GM12878 (cell line): ENCODE results near the gene RGS19. TPM values are rescaled to one million over a fixed set of nuclear protein-coding genes. Genes with fewer than 3 reads are reported as not detected.

Source experiments
- ATAC-seq: fragments of 200-7000 bp; cut with Tn5 transposase; 3 replicates; pipeline ENCODE4 v1.9.1; 2020; ENCODE audit warnings: mild to moderate bottlenecking, moderate library complexity
- BruUV-seq: library from RNA; stranded (reverse); fragments of 400-500 nt; replicated peaks from 2 replicates; lab custom pipeline; 2021; lab: Mats Ljungman, UMichigan
- CTCF ChIA-PET: fragments of 300-600 bp; sonication (Branson Sonifier 250); formaldehyde crosslinking; extraction: SDS; loops from one replicate; lab custom pipeline; 2021; ENCODE audit warnings: inconsistent platforms; lab: Yijun Ruan, JAX
- POLR2A ChIA-PET: fragments of 350-600 bp; formaldehyde crosslinking; extraction: SDS; loops from one replicate; lab custom pipeline; 2021; ENCODE audit warnings: inconsistent platforms; lab: Charles Lee
- RAD21 ChIA-PET: fragments of 300-600 bp; sonication (Branson Sonifier 250); formaldehyde crosslinking; loops from one replicate; lab custom pipeline; 2023; ENCODE audit warnings: antibody characterized with exemption; ENCODE audit not compliant: unreplicated experiment; lab: Charles Lee
- SMC1A ChIA-PET: fragments of 300-600 bp; sonication (Branson Sonifier 250); formaldehyde crosslinking; loops from one replicate; lab custom pipeline; 2023; ENCODE audit not compliant: unreplicated experiment, uncharacterized antibody; lab: Charles Lee
- DNase-seq: peaks from one replicate; pipeline ENCODE4 v3.0.0-alpha.2; 2011; ENCODE audit warnings: low read depth, low spot score
- FAIRE-seq: peaks from 3 replicates; lab custom pipeline; 2011; peaks lifted over from hg19 to GRCh38; lab: Jason Lieb, UNC
- H2AFZ ChIP-seq: 2 replicates; pipeline ENCODE4 v1.6.0; 2011; ENCODE audit warnings: low read depth, low read length, control low read depth; ENCODE audit not compliant: control insufficient read depth
- H3K27ac ChIP-seq: 2 replicates; pipeline ENCODE4 v1.5.1; 2011; ENCODE audit warnings: control low read depth; ENCODE audit not compliant: control insufficient read depth, insufficient read depth
- H3K27me3 ChIP-seq, 2 experiments: replicated peaks in 1 of 2; 2 replicates each; pipeline versions ENCODE4 v1.6.0 to v1.6.1; 2011; ENCODE audit warnings: low read length in 1 of 2; ENCODE audit not compliant: control insufficient read depth in 2 of 2, insufficient read depth in 2 of 2
- H3K36me3 ChIP-seq, 2 experiments: 2 replicates each; pipeline ENCODE4 v1.5.1; 2011; ENCODE audit warnings: low read length in 1 of 2; ENCODE audit not compliant: control insufficient read depth in 2 of 2, insufficient read depth in 2 of 2
- H3K4me1 ChIP-seq: 2 replicates; pipeline ENCODE4 v1.6.1; 2011; ENCODE audit warnings: mild to moderate bottlenecking, low read length, moderate library complexity, mixed read lengths; ENCODE audit not compliant: control insufficient read depth, insufficient read depth
- H3K4me2 ChIP-seq: 2 replicates; pipeline ENCODE4 v1.6.0; 2011; ENCODE audit warnings: control low read depth; ENCODE audit not compliant: control insufficient read depth, insufficient read depth
- H3K4me3 ChIP-seq: fragments of 200-600 bp; sonication (generic); 2 replicates; pipeline ENCODE4 v1.5.1; 2016
- H3K79me2 ChIP-seq: 2 replicates; pipeline ENCODE4 v1.6.0; 2011; ENCODE audit warnings: low read length; ENCODE audit not compliant: control insufficient read depth, insufficient read depth
- H3K9ac ChIP-seq: 2 replicates; pipeline ENCODE4 v1.8.0; 2011; ENCODE audit warnings: low read length, control low read depth, mixed read lengths; ENCODE audit not compliant: control insufficient read depth, insufficient read depth
- H3K9me3 ChIP-seq: replicated peaks from 3 replicates; pipeline ENCODE4 v1.5.1; 2011; ENCODE audit warnings: mild to moderate bottlenecking, low read length; ENCODE audit not compliant: control insufficient read depth, insufficient read depth
- H4K20me1 ChIP-seq: 2 replicates; pipeline ENCODE4 v1.6.0; 2011; ENCODE audit not compliant: control insufficient read depth, insufficient read depth
- CREM ChIP-seq: IDR thresholded peaks from 2 replicates; pipeline ENCODE4 v1.6.1; 2014; ENCODE audit warnings: antibody characterized with exemption, low read depth
- MTA2 ChIP-seq: fragments of 450-650 bp; IDR thresholded peaks from 2 replicates; pipeline ENCODE4 v1.6.1; 2016; ENCODE audit warnings: low read depth, mild to moderate bottlenecking, moderate library complexity
- NR2F1 ChIP-seq: fragments of 450-650 bp; conservative IDR thresholded peaks from 2 replicates; pipeline ENCODE4 v1.6.1; 2017; ENCODE audit warnings: mild to moderate bottlenecking
- RFX5 ChIP-seq: IDR thresholded peaks from 2 replicates; pipeline ENCODE4 v1.6.1; 2011; ENCODE audit warnings: low read depth, low read length, improper control_type of control experiment
- WGBS: methylation state at CpG from one replicate; pipeline ENCODE4 v1.1.6; 2016; ENCODE audit warnings: low lambda C conversion rate; ENCODE audit not compliant: insufficient replicate concordance, insufficient coverage; ENCODE audit errors: missing lambda C conversion rate; 5-methylcytosine and 5-hydroxymethylcytosine counted together
- in situ Hi-C: fragments of 300-500 bp; cut with MboI; formaldehyde crosslinking; loops from 9 replicates; pipeline ENCODE4 v1.14.3; 2018; ENCODE audit warnings: mixed read lengths
- intact Hi-C: fragments of 100-400 bp; cut with micrococcal nuclease; formaldehyde crosslinking; loops from one replicate; pipeline ENCODE4 v1.14.2; 2022; ENCODE audit not compliant: unreplicated experiment
- polyA plus RNA-seq, 11 experiments: library from polyadenylated mRNA; depleted of rRNA in 4 of 11; unstranded in 6 of 11; stranded (reverse) in 5 of 11; fragments of >200 nt; fragmentation: Nextera tagmentation in 4 of 11; fragmentation: Illumina TruSeq in 1 of 11; extraction: Ambion mirVana in 4 of 11; extraction: Trizol in 1 of 11; gene quantifications; 1 replicate in 1 of 11; 2 replicates in 10 of 11; pipeline versions ENCODE4 v1.2.1 to v1.2.3, GENCODE V29; 2011 to 2016; ENCODE audit warnings: inconsistent platforms in 2 of 11, missing spikeins in 2 of 11, low read depth in 1 of 11
- total RNA-seq, 4 experiments: library from RNA; depleted of rRNA in 3 of 4; stranded (reverse); fragments of >200 nt in 3 of 4; fragmentation: Illumina TruSeq in 1 of 4; extraction: Trizol in 1 of 4; gene quantifications; 2 replicates each; pipeline versions ENCODE4 v1.2.1 to v1.2.3, GENCODE V29; 2013 to 2021
- TF ChIP-seq, protein P1 (sequence below): IDR thresholded peaks from 2 replicates; pipeline ENCODE4 v1.6.1; 2011; ENCODE audit warnings: borderline replicate concordance, low read depth, mild to moderate bottlenecking, moderate library complexity, mixed read lengths, low read length; ENCODE audit not compliant: insufficient read depth; ENCODE audit errors: extremely low read length

Gene RGS19
- total and polyA plus RNA-seq, 10 of the 15 experiments (the other 5 are each of a cell fraction or from before 2014, with no cell fraction given), result 0.82 to 62.4 (median 39.8) TPM

DNA sequence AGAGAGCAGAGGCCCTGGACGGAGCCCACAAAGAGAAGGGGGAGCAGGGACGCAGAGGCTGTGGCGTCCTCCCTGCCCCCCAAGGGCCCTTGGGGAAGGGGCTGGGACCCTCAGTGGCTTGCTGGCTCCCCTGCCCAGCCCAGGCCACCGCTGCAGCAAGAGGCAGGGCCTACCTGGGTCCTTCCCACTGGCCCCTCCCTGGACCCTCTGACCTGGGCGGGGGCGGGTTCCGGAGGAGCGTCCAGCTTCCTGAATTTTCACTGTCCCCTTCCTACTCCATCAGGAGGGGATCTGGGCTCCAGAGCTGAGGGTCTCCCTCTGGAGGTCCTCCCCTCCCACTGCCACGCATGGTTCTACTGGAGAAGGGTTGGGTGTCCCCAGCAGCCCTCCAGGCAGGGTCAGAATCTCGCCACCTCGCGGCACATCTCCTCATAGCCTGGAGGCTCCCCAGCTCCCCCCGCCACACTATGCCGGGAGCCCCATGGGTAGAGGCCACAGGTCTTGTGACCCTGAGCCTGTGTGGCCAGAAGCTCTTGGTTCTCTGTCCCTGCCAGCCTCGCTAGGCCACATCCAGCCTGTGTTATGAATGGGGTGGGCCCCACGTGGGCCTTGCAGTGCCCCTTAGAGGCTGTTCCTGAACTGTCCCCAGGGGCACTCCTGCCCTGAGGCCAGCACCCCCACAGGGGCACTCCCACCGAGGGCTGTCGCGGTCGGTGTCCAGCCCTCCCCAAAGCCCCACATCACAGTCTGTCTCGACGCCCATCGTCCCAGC is 28.9 kb downstream of the RGS19 start:
- 0 out of 2 replicates have a peak, but pooled peaks have one; percentile 1 for TF ChIP-seq MTA2
- TF ChIP-seq RFX5, result no peak
- TF ChIP-seq, protein P1, sequence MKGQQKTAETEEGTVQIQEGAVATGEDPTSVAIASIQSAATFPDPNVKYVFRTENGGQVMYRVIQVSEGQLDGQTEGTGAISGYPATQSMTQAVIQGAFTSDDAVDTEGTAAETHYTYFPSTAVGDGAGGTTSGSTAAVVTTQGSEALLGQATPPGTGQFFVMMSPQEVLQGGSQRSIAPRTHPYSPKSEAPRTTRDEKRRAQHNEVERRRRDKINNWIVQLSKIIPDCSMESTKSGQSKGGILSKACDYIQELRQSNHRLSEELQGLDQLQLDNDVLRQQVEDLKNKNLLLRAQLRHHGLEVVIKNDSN, result no peak
- no peak for TF ChIP-seq CREM
- TF ChIP-seq NR2F1, result peak; percentile 22; the same call in 1 of the 2 replicates
- ChIA-PET POLR2A (interaction anchor here (0.8 kb wide), 1 partner anchor 15 kb away, joined by 6 read pairs; no protein-coding TSS in a partner anchor), SMC1A (interaction anchor here (0.8 kb wide), 1 partner anchor 135 kb away, joined by 3 read pairs; no protein-coding TSS in a partner anchor), RAD21 (no interaction called here), CTCF (interaction anchor here (0.5 to 2.7 kb wide), 3 partner anchors 9 to 144 kb away, joined by 3 to 10 read pairs (median 5); no protein-coding TSS in a partner anchor)
- no peaks in the 10 kb centered on the region for H3K9me3 ChIP-seq
- no peak for DNase-seq
- H3K27ac ChIP-seq, result no peak overlapping the region
- no TSS peak for BruUV-seq
- intact Hi-C loops, result loop anchor here (10.0 kb wide), 1 partner anchor 186 kb away; the partner anchor contains the start of genes ABHD16B and TPD52L2
- in situ Hi-C loops, result no loop called here
- H4K20me1 ChIP-seq, result no peaks in the 10 kb centered on the region
- peaks cover 4 to 14% of the 10 kb centered on the region in 2 experiments; a peak in 3 of 4 replicates for H3K27me3 ChIP-seq
- H3K36me3 ChIP-seq, result no peaks in the 10 kb centered on the region
- H3K4me1 ChIP-seq, result peaks cover 15% of the 10 kb centered on the region
- no peak overlapping the region for H3K4me2 ChIP-seq
- H3K79me2 ChIP-seq, result no peaks in the 10 kb centered on the region
- H3K4me3 ChIP-seq, result no peak overlapping the region
- no peak overlapping the region for H3K9ac ChIP-seq
- ATAC-seq, result peak; percentile 2; the same call in 1 of the 3 replicates
- 65% methylated on average over 23 of the region's 23 CpGs for WGBS
- H2AFZ ChIP-seq, result no peak overlapping the region
- no peak for FAIRE-seq
